Activated naive CD4-positive, alpha-beta T cell treated with anti-CD3 and anti-CD28 coated beads, Interleukin-2, amount 10 ng/mL, durations not matched to agents 7 days and 5 days (primary cell): ENCODE results near the gene TMEM132A.

Experiments used
- CTCF ChIA-PET: fragments of 350-600 bp; sonication (Branson Sonifier 250); formaldehyde crosslinking; loops from one replicate; lab custom pipeline; 2021; ENCODE audit warnings: antibody characterized with exemption; lab: Charles Lee
- DNase-seq: peaks from one replicate; pipeline ENCODE4 v3.0.0-alpha.2; 2020
- H3K27ac Mint-ChIP-seq: one replicate; pipeline ENCODE4 v1.8.0; 2021; ENCODE audit warnings: mild to moderate bottlenecking, moderate library complexity, mixed read lengths
- H3K27me3 Mint-ChIP-seq: one replicate; pipeline ENCODE4 v1.8.0; 2021; ENCODE audit warnings: mild to moderate bottlenecking, mixed read lengths
- H3K36me3 Mint-ChIP-seq: one replicate; pipeline ENCODE4 v1.8.0; 2021; ENCODE audit warnings: mixed read lengths
- H3K4me1 Mint-ChIP-seq: one replicate; pipeline ENCODE4 v1.8.0; 2021; ENCODE audit warnings: mixed read lengths
- H3K4me3 Mint-ChIP-seq: one replicate; pipeline ENCODE4 v1.8.0; 2021; ENCODE audit warnings: mild to moderate bottlenecking, moderate library complexity, mixed read lengths
- H3K9me3 Mint-ChIP-seq: one replicate; pipeline ENCODE4 v1.8.0; 2021; ENCODE audit warnings: mixed read lengths

Gene TMEM132A

DNA sequence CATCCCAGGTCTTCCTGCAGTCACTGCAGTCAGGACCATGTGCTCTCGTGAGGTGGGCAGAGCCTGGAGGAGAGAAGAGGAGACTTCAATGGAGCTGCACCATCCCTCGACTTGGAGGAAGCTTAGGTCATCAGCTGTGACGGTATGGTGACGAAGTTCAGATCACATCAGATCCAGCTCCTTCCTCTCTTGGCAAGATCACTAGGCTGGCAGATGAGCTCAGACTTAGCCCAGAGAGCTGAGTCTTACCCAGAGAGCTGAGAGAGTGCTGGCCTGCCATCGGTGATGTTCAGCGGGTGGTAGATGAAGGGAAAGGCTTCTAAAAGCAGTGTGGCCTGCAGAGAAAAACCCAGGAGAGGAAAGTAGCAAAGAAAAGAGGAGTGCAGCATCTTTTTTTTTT, 29.5 kb downstream of the TMEM132A start:
- no peak for DNase-seq
- Mint-ChIP-seq H3K4me1 (peaks cover 26% of the 10 kb centered on the region), H3K9me3 (no peaks in the 10 kb centered on the region), H3K36me3 (no peaks in the 10 kb centered on the region), H3K27ac (no peak overlapping the region), H3K4me3 (no peak overlapping the region), H3K27me3 (peaks cover 71% of the 10 kb centered on the region)
- CTCF ChIA-PET = interaction anchor here (0.9 to 1.6 kb wide), 2 partner anchors 17 to 38 kb away, joined by 3 read pairs; partner anchors contain the start of gene CD6

DNA sequence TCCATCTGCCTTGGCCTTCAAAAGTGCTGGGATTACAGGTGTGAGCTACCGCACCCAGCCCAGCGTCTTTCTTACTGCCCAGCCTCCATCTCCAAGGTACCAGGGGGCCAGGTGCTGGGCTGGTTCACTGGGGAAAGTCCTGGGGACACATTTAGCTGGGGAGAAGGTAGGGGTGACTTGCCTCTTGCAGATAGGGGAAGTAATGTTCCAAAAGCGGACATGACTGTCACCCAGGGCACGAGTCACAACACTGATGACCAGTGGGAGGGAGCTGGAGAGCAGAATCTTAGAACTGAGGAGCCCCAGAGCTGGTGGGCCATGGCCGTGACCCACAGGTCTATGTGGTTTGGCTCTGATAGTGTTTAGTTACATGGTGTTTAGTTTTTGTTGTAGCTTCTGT, 30.2 kb downstream of the TMEM132A start:
- Mint-ChIP-seq H3K4me1 (peaks cover 26% of the 10 kb centered on the region), H3K27ac (no peak overlapping the region), H3K36me3 (no peaks in the 10 kb centered on the region), H3K9me3 (no peaks in the 10 kb centered on the region), H3K4me3 (no peak overlapping the region), H3K27me3 (peaks cover 65% of the 10 kb centered on the region)
- CTCF ChIA-PET = interaction anchor here (1.6 kb wide), 1 partner anchor 39 kb away, joined by 3 read pairs; no protein-coding TSS in a partner anchor
- no peak for DNase-seq

DNA sequence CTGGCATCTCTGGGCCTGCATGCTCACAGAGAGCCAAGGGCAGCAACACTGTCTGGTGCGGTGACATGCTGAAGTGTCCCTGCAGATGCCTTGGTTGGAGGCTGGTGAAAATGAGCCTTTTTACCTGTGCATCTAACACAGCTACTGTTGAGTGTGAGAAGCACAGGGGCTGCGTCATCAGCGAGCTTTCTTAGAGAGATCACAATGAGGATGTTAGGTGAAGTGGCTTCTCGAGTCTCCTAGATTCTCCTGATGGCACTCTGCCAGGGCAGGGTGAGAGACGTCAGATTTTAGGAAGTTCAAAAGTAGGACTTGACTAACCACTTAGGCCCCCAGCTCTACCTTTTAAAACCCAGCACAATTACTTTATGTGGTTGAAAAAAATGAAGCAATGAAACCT, 31.3 kb downstream of the TMEM132A start:
- CTCF ChIA-PET = interaction anchor here (0.6 kb wide), 2 partner anchors 14 to 133 kb away, joined by 3 read pairs; no protein-coding TSS in a partner anchor
- no peak overlapping the region for H3K27ac Mint-ChIP-seq

DNA sequence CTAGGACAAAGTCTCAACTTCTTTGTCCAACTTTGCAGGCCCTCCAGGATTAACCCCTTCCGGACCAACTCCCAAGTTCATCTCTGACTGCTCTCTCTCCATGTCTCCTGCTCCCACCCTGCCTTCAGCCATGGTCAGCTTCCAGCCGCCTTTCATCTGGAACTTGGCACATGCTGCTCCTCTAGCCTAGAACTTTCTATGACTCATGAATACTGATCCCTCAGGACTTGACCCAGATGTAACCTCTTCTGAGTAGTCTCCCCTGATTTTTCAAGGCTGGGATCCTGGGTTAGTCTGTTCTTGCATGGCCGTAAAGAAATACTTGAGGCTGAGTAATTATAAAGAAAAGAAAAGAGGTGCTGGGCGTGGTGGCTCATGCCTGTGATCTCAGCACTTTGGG, 32.9 kb downstream of the TMEM132A start:
- Mint-ChIP-seq H3K4me3 (no peak overlapping the region), H3K27ac (no peak overlapping the region), H3K36me3 (no peaks in the 10 kb centered on the region), H3K9me3 (no peaks in the 10 kb centered on the region), H3K4me1 (peaks cover 11% of the 10 kb centered on the region), H3K27me3 (peaks cover 69% of the 10 kb centered on the region)
- CTCF ChIA-PET = no interaction called here
- DNase-seq = no peak

More for the DNA sequence above, 31.3 kb downstream of the TMEM132A start:
- Mint-ChIP-seq H3K4me3 (no peak overlapping the region), H3K9me3 (no peaks in the 10 kb centered on the region), H3K36me3 (no peaks in the 10 kb centered on the region), H3K4me1 (peaks cover 19% of the 10 kb centered on the region), H3K27me3 (peaks cover 67% of the 10 kb centered on the region)
- no peak for DNase-seq

DNA sequence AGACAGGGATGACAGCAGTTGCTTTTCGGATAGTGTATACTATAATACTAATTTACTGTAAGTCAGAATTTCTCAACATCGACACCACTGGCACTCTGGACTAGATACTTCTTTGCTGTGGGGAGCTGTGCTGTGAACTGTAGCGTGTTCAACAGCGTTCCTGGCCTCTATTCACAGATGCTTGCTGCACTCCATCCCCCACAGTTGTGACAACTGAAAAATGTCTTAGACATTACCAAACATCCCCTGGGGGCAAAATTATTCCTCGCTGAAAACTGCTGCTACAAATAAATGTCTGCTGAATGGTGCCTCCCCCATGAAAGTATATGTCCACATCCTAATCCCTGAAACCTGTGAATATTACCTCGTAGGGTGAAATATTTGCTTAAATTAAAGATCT, 35.2 kb downstream of the TMEM132A start:
- H3K27ac Mint-ChIP-seq = no peak overlapping the region
- H3K9me3 Mint-ChIP-seq = no peaks in the 10 kb centered on the region
- H3K4me1 Mint-ChIP-seq = no peaks in the 10 kb centered on the region
- CTCF ChIA-PET = interaction anchor here (0.5 to 1.3 kb wide), 2 partner anchors 10 to 104 kb away, joined by 3 to 4 read pairs; no protein-coding TSS in a partner anchor
- DNase-seq = no peak
- H3K27me3 Mint-ChIP-seq = peaks cover 54% of the 10 kb centered on the region
- no peaks in the 10 kb centered on the region for H3K36me3 Mint-ChIP-seq
- no peak overlapping the region for H3K4me3 Mint-ChIP-seq

DNA sequence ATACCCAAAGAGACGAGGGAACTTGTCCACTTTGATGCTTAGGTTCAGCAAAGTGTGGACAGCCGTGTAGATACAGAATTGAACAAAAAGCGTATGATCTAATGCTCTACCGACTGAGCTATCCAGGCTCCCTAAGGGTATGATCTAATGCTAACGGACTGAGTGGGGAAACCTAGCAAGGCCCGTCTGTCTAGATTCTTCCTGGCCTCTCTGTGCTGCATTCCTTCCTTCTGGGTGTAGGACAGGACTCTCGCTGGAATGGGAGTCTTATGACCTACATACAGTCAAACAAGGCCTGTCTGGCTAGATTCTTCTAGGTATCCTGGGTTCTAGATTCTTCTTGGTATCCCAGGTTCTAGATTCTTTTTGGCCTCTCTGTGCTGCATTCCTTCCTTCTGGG, 36.1 kb downstream of the TMEM132A start:
- no peak overlapping the region for H3K4me3 Mint-ChIP-seq
- H3K36me3 Mint-ChIP-seq = no peaks in the 10 kb centered on the region
- H3K27ac Mint-ChIP-seq = no peak overlapping the region
- no peaks in the 10 kb centered on the region for H3K4me1 Mint-ChIP-seq
- H3K27me3 Mint-ChIP-seq = peaks cover 62% of the 10 kb centered on the region
- CTCF ChIA-PET = no interaction called here
- DNase-seq = no peak
- no peaks in the 10 kb centered on the region for H3K9me3 Mint-ChIP-seq

DNA sequence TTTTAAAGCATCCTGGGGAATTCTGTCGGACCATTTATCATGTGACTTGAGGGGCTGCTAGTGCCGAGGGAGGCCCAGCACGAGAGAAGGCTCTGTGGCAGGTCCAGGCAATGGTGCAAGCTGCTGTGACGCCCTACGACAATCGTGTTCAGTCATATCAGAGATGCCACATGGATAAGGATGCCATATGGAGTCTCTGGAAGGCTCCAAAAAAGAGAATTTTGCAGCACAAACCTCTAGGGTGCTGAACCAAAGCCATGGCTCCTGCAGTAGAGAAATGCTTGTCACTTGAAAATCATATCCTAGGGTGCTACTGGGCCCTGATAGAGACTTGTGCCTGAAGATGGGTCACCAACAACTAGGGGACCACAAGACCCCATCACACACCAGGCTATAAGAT, 40.5 kb downstream of the TMEM132A start:
- Mint-ChIP-seq H3K27ac (no peak overlapping the region), H3K36me3 (peaks cover 8% of the 10 kb centered on the region), H3K27me3 (peaks cover 43% of the 10 kb centered on the region), H3K4me3 (no peak overlapping the region), H3K9me3 (peaks cover 11% of the 10 kb centered on the region), H3K4me1 (no peaks in the 10 kb centered on the region)
- CTCF ChIA-PET = no interaction called here
- DNase-seq = no peak

DNA sequence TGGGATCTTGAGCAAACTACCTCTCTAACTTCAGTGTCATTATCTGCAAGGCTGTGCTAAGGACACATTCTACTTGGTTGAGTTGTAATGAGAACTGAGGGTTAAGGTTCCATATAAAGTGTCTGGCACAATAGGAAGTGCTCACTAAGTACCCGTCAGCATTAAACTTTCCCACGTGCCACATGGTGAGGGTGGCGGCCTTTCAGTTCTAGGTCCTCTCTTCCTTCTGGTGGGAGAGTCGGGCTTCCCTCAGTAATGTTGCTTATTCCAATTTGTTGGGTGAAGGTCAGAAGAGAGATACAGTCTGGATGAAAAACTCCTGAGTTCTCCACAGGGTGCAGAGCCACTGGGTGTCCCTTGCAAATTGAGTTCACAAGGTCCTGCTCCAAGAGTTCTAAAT, 42.6 kb downstream of the TMEM132A start:
- Mint-ChIP-seq H3K4me3 (no peak overlapping the region), H3K36me3 (peaks cover 11% of the 10 kb centered on the region), H3K27me3 (peaks cover 22% of the 10 kb centered on the region), H3K9me3 (peaks cover 11% of the 10 kb centered on the region), H3K27ac (no peak overlapping the region), H3K4me1 (peaks cover 17% of the 10 kb centered on the region)
- DNase-seq = no peak
- CTCF ChIA-PET = interaction anchor here (4.5 kb wide), 1 partner anchor 221 kb away, joined by 16 read pairs; no protein-coding TSS in a partner anchor

DNA sequence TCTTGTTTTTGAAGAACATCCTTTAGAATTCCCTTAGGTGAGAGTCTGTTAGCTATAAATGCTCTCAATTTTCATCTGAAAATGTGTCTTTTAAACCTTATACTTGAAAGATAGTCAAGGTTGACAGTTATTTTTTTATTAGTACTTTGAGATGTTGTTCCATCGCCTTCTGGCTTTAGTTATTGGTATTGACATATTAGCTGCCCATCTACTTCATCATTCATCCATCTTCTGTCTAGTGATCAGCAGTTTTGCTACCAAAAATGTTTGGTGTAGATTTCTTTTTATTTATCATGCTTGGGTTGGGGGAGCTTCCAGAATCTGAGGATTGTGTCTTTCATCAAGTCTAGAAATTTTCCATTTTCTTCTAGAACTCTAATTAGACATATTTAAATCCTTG, 44.0 kb downstream of the TMEM132A start:
- Mint-ChIP-seq H3K9me3 (peaks cover 11% of the 10 kb centered on the region), H3K4me3 (no peak overlapping the region), H3K27me3 (peaks cover 21% of the 10 kb centered on the region), H3K36me3 (peaks cover 21% of the 10 kb centered on the region), H3K4me1 (peaks cover 17% of the 10 kb centered on the region), H3K27ac (no peak overlapping the region)
- CTCF ChIA-PET = interaction anchor here (0.6 to 4.5 kb wide), 4 partner anchors 9 to 219 kb away, joined by 3 to 39 read pairs (median 10); no protein-coding TSS in a partner anchor
- DNase-seq = no peak

DNA sequence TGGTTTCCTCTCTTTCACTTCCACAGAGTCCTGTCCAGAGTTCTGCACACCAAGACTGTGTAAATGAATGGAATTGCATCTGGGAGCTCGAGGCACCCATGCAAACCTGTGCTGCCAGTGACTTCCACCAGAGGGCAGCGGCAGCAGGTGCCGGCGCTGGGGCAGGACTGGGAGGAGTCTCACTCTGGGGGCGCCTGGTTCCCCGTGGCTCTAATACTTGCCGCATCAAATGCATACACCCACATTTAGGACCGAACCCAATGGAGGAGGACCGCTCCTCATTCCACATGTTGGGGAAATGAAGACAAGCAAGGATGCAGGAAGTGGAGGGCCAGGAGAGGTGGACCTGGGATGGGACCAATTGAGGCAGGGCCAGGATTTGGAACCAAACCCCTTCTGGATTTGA, 46.1 kb downstream of the TMEM132A start:
- CTCF ChIA-PET = interaction anchor here (0.6 to 4.5 kb wide), 20 partner anchors 11 to 217 kb away, joined by 3 to 39 read pairs (median 4); no protein-coding TSS in a partner anchor
- Mint-ChIP-seq H3K4me1 (peaks cover 22% of the 10 kb centered on the region), H3K27ac (peak overlapping the region; percentile 76), H3K4me3 (peak overlapping the region; percentile 42), H3K9me3 (peaks cover 11% of the 10 kb centered on the region), H3K36me3 (peaks cover 41% of the 10 kb centered on the region), H3K27me3 (peaks cover 13% of the 10 kb centered on the region)
- DNase-seq = peak; percentile 88

DNA sequence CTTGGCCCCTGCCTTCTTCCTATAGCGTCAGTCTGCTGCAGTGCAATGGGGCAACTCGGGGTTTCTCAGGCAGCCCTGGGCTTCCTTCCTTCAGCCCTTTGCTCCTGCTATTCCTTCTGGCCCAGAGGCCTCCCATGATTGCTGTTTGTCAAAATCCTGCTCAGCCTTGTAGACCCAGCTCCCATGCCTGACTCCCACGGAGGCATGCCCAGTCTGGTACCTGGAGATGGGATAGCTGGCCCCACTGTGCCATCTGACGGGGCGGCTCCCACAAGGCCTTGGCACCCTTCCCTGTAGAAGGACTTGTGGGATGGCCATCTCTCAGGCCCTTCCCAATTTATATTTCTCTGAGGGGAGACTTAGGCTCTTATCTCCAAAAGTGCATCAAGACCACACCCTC, 46.6 kb downstream of the TMEM132A start:
- DNase-seq = no peak
- Mint-ChIP-seq H3K4me1 (peaks cover 24% of the 10 kb centered on the region), H3K4me3 (peak overlapping the region; percentile 90), H3K9me3 (peaks cover 11% of the 10 kb centered on the region), H3K27ac (peak overlapping the region; percentile 92), H3K36me3 (peaks cover 43% of the 10 kb centered on the region), H3K27me3 (peaks cover 11% of the 10 kb centered on the region)
- CTCF ChIA-PET = interaction anchor here (0.8 to 4.5 kb wide), 16 partner anchors 9 to 217 kb away, joined by 3 to 39 read pairs (median 4); no protein-coding TSS in a partner anchor

DNA sequence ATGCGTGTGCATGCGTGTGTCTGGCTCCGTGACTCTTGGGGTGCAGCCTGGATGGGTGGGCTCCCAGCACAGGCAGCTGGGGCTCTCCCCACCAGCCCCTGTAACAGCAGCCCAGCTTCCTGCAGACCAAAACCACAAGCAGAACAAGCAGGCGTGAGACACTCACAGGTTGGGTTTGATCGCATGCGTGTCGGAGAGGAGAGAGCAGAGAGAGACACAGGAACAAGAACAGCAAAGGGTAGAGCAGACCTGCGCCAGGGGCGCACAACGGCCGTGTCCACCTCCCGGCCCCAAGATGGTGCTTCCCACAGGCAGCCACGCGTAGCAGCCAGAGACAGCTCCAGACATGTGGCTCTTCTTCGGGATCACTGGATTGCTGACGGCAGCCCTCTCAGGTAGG, 47.3 kb downstream of the TMEM132A start, which contains the start of gene CD6:
TSS of gene CD6 (plus strand) at position 161 of the 400 bp plus-strand sequence. CDS start at position 347, 186 bp downstream.
- peak within 1 kb of the TSS; percentile 90 for H3K4me3 Mint-ChIP-seq
- peak; percentile 81 for DNase-seq
- H3K27me3 Mint-ChIP-seq = peaks cover 11% of the 10 kb centered on the region
- H3K36me3 Mint-ChIP-seq = peaks cover 48% of the 10 kb centered on the region
- H3K4me1 Mint-ChIP-seq = peaks cover 31% of the 10 kb centered on the region
- CTCF ChIA-PET = interaction anchor here (0.8 to 4.5 kb wide), 11 partner anchors 8 to 216 kb away, joined by 3 to 39 read pairs (median 4); no protein-coding TSS in a partner anchor
- peaks cover 11% of the 10 kb centered on the region for H3K9me3 Mint-ChIP-seq
- H3K27ac Mint-ChIP-seq = peak within 1 kb of the TSS; percentile 92

DNA sequence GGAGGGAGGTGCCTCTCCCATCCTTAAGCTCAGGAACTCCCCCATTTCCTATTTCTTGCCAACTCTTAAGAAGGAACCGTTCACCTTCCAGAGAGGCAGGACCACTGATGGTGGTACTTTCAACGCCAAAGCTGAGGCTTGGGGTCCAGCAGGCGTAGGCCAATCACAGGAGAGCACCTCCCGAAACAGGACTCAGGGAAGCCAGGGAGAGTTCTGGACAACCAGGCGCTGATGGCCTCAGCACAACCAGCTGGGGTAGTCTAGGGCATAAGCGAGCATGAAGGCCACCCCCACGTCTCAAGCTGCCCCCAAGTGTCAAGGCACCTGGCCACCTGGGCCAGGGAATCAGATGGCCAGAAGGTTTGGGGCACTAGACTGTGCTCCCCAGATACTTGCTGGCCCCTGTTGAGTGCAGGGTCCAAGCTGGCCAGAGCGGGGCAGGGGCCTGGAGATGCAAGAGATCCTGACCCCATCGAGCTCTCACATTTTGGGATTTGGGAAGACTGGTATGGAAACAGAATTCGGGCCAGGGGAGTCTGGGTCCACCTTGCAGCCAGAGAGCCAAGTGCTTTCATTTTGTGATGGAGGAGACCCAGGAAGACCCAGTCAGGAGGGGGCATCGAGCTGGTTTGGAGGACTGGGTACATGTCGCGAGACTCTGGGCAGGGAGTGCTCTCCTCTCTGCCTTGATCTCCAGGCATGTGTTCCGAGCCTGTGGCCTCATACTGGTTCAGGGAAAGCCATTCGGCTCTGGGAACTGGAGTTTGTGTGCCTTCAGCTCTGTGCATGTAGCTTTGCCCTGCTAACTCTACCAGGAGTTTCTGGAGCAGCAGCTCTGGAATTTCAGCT, 48.1 kb downstream of the TMEM132A start:
- CTCF ChIA-PET = interaction anchor here (1.0 to 1.7 kb wide), 4 partner anchors 39 to 216 kb away, joined by 3 to 5 read pairs (median 4); no protein-coding TSS in a partner anchor
- Mint-ChIP-seq H3K4me1 (peaks cover 38% of the 10 kb centered on the region), H3K27me3 (peaks cover 2% of the 10 kb centered on the region), H3K36me3 (peaks cover 55% of the 10 kb centered on the region), H3K4me3 (peak overlapping the region; percentile 90), H3K27ac (peak overlapping the region; percentile 92), H3K9me3 (peaks cover 9% of the 10 kb centered on the region)
- peak; percentile 66 for DNase-seq

DNA sequence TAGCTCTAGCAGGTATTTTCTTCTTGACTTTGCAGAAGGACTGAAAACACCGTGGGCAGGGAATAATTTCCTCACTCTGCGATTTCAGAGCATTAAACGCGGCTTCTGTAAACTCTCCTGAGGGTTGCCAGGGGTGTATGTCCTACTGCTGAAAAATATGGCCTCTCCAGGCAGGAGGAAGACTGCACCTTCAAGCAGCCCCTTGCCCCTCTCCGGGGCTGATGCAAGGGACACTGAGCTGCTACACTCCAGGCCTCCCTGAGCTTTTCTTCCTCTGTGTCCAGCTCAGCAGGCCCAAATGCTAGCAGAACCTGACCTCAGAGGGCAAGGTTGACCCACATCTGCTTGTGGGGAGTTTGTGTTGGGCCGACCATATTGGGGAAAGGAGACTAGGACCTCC, 49.4 kb downstream of the TMEM132A start:
- CTCF ChIA-PET = no interaction called here
- H3K27me3 Mint-ChIP-seq = no peaks in the 10 kb centered on the region
- peak; percentile 29 for DNase-seq
- peaks cover 51% of the 10 kb centered on the region for H3K4me1 Mint-ChIP-seq
- peaks cover 60% of the 10 kb centered on the region for H3K36me3 Mint-ChIP-seq
- peak overlapping the region; percentile 90 for H3K4me3 Mint-ChIP-seq
- H3K27ac Mint-ChIP-seq = peak overlapping the region; percentile 92
- H3K9me3 Mint-ChIP-seq = peaks cover 2% of the 10 kb centered on the region
